ENCODE results near the gene GCLC. TPM values are rescaled to one million over a fixed set of nuclear protein-coding genes. Genes with fewer than 3 reads are reported as not detected.

Gene GCLC
- polyA plus RNA-seq, 1 donor from 2014 or later = 10.4 TPM

GRCh38 chr6:53532061-53532797 lies 12.7 kb downstream of the GCLC start:
- H3K9me3 ChIP-seq (ENCODE audit: low read length) = no peaks in the 10 kb centered on the region
- TF ChIP-seq, protein P1, sequence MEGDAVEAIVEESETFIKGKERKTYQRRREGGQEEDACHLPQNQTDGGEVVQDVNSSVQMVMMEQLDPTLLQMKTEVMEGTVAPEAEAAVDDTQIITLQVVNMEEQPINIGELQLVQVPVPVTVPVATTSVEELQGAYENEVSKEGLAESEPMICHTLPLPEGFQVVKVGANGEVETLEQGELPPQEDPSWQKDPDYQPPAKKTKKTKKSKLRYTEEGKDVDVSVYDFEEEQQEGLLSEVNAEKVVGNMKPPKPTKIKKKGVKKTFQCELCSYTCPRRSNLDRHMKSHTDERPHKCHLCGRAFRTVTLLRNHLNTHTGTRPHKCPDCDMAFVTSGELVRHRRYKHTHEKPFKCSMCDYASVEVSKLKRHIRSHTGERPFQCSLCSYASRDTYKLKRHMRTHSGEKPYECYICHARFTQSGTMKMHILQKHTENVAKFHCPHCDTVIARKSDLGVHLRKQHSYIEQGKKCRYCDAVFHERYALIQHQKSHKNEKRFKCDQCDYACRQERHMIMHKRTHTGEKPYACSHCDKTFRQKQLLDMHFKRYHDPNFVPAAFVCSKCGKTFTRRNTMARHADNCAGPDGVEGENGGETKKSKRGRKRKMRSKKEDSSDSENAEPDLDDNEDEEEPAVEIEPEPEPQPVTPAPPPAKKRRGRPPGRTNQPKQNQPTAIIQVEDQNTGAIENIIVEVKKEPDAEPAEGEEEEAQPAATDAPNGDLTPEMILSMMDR (IDR thresholded peaks at IDR 0.05; ENCODE audit: poor library complexity, severe bottlenecking) = no peak
- TF ChIP-seq, protein P2, sequence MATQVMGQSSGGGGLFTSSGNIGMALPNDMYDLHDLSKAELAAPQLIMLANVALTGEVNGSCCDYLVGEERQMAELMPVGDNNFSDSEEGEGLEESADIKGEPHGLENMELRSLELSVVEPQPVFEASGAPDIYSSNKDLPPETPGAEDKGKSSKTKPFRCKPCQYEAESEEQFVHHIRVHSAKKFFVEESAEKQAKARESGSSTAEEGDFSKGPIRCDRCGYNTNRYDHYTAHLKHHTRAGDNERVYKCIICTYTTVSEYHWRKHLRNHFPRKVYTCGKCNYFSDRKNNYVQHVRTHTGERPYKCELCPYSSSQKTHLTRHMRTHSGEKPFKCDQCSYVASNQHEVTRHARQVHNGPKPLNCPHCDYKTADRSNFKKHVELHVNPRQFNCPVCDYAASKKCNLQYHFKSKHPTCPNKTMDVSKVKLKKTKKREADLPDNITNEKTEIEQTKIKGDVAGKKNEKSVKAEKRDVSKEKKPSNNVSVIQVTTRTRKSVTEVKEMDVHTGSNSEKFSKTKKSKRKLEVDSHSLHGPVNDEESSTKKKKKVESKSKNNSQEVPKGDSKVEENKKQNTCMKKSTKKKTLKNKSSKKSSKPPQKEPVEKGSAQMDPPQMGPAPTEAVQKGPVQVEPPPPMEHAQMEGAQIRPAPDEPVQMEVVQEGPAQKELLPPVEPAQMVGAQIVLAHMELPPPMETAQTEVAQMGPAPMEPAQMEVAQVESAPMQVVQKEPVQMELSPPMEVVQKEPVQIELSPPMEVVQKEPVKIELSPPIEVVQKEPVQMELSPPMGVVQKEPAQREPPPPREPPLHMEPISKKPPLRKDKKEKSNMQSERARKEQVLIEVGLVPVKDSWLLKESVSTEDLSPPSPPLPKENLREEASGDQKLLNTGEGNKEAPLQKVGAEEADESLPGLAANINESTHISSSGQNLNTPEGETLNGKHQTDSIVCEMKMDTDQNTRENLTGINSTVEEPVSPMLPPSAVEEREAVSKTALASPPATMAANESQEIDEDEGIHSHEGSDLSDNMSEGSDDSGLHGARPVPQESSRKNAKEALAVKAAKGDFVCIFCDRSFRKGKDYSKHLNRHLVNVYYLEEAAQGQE (IDR thresholded peaks at IDR 0.05; ENCODE audit: borderline replicate concordance) = no peak
- H3K27ac ChIP-seq (ENCODE audit: low read length) = no peak overlapping the region
- H3K27me3 ChIP-seq (ENCODE audit: insufficient read depth, low read depth, low read length) = no peaks in the 10 kb centered on the region
- H3F3A ChIP-seq (ENCODE audit: insufficient read depth, low read length, poor library complexity, severe bottlenecking) = no peaks in the 10 kb centered on the region
- H3K9me2 ChIP-seq (ENCODE audit: insufficient read depth, low read length) = no peaks in the 10 kb centered on the region
- no peak overlapping the region for H3K9ac ChIP-seq (ENCODE audit: low read length)
- peaks cover 14% of the 10 kb centered on the region for H3K79me2 ChIP-seq (replicated peaks; ENCODE audit: insufficient read depth, low read length)
- no peak overlapping the region for H3K4me2 ChIP-seq (ENCODE audit: low read length)
- no peaks in the 10 kb centered on the region for H3K36me3 ChIP-seq (ENCODE audit: insufficient read depth, low read length)
- H3K4me3 ChIP-seq (ENCODE audit: low read length) = no peak overlapping the region
- H2AFZ ChIP-seq (ENCODE audit: low read depth, low read length) = no peak overlapping the region
- no peaks in the 10 kb centered on the region for H4K20me1 ChIP-seq (ENCODE audit: insufficient read depth)

DNA sequence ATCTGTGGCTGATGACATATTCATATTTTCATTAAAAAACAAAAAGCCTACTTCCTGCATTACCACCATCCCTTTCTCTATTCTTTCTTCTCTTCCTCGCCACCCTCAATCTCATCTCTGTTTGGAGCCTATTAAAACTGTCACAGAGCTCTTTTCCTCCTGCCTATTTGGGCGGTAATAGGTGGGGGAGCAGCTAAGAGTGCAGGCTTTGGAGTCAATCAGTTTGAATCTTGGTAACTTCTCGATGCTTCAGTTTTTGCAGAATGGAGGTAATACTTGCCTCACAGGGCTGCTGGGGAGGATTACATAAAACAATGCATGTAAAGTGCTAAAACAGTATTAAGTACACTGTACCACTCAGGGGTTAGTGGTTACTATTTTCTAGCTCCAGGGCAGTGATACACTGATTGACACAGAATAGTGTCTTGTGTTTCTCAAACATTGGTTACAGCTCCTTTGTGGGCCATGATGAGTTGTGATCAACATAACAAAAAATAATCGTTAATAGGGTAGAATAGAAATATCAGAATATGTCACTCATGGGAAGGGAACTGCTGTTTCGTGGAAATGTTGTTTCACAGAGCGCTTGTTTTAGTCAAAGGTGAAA lies 14.0 kb downstream of the GCLC start:
- Histone ChIP-seq H4K20me1 (ENCODE audit: insufficient read depth) (no peaks in the 10 kb centered on the region), H3K36me3 (ENCODE audit: insufficient read depth, low read length) (no peaks in the 10 kb centered on the region), H3K4me3 (ENCODE audit: low read length) (no peak overlapping the region), H3K9me2 (ENCODE audit: insufficient read depth, low read length) (no peaks in the 10 kb centered on the region), H2AFZ (ENCODE audit: low read depth, low read length) (no peak overlapping the region), H3K9me3 (ENCODE audit: low read length) (no peaks in the 10 kb centered on the region), H3K27ac (ENCODE audit: low read length) (no peak overlapping the region), H3K4me2 (ENCODE audit: low read length) (no peak overlapping the region), H3K79me2 (replicated peaks; ENCODE audit: insufficient read depth, low read length) (peaks cover 8% of the 10 kb centered on the region), H3K27me3 (ENCODE audit: insufficient read depth, low read depth, low read length) (no peaks in the 10 kb centered on the region), H3F3A (ENCODE audit: insufficient read depth, low read length, poor library complexity, severe bottlenecking) (no peaks in the 10 kb centered on the region), H3K9ac (ENCODE audit: low read length) (no peak overlapping the region)
- TF ChIP-seq, protein P2 (IDR thresholded peaks at IDR 0.05; ENCODE audit: borderline replicate concordance) = no peak
- no peak for TF ChIP-seq EP300 (conservative IDR thresholded peaks at IDR 0.05; ENCODE audit: poor library complexity, severe bottlenecking)
- TF ChIP-seq MXI1 (conservative IDR thresholded peaks at IDR 0.05; ENCODE audit: poor library complexity, severe bottlenecking) = no peak
- TF ChIP-seq, protein P1 (IDR thresholded peaks at IDR 0.05; ENCODE audit: poor library complexity, severe bottlenecking) = no peak
- no peak for TF ChIP-seq EZH2 (IDR thresholded peaks at IDR 0.05; ENCODE audit: borderline replicate concordance, insufficient read depth, low read length, poor library complexity, severe bottlenecking)
- no peak for TF ChIP-seq TAF1 (IDR thresholded peaks at IDR 0.05; ENCODE audit: low read depth)
- TF ChIP-seq POLR2AphosphoS5 (IDR thresholded peaks at IDR 0.05) = no peak
- no peak for TF ChIP-seq RAD21 (conservative IDR thresholded peaks at IDR 0.05)
- no peak for TF ChIP-seq SMC3 (conservative IDR thresholded peaks at IDR 0.05; ENCODE audit: poor library complexity)

Data from neural cell (in vitro differentiated cells).